Kidney epithelial cell (primary cell): Measurements from ENCODE around the gene SEMA4D. TPM values are rescaled to one million over a fixed set of nuclear protein-coding genes. Genes with fewer than 3 reads are reported as not detected.

ENCODE experiments used
- DNase-seq: peaks from one replicate; pipeline ENCODE4 v3.0.0-alpha.2; 2010; ENCODE audit warnings: low read depth
- H3K27me3 ChIP-seq: 2 replicates; pipeline ENCODE4 v1.6.0; 2011; ENCODE audit warnings: low read length; ENCODE audit not compliant: control insufficient read depth, insufficient read depth
- H3K36me3 ChIP-seq: 2 replicates; pipeline ENCODE4 v1.5.1; 2011; ENCODE audit warnings: low read length; ENCODE audit not compliant: control insufficient read depth, insufficient read depth
- H3K4me3 ChIP-seq: 2 replicates; pipeline ENCODE4 v1.5.1; 2011; ENCODE audit warnings: low read depth, mild to moderate bottlenecking, control low read depth, low read length
- CTCF ChIP-seq: IDR thresholded peaks from 2 replicates; pipeline ENCODE4 v1.5.1; 2011; ENCODE audit warnings: mild to moderate bottlenecking, moderate library complexity, low read length, control low read depth, inconsistent platforms; ENCODE audit not compliant: insufficient read depth, poor library complexity, severe bottlenecking
- total RNA-seq: library from RNA; depleted of rRNA; stranded (reverse); fragments of >200 nt; gene quantifications from 2 replicates; pipeline ENCODE4 v1.2.3, GENCODE V29; 2015

Gene SEMA4D
- total RNA-seq, 1 donor from 2014 or later: 30.7 TPM

- DNase-seq: no peak
- H3K36me3 ChIP-seq: no peaks in the 10 kb centered on the region
- no peak overlapping the region for H3K4me3 ChIP-seq
- H3K27me3 ChIP-seq: no peaks in the 10 kb centered on the region
- TF ChIP-seq CTCF: no peak
These were observed 93.8 kb downstream of the SEMA4D start for GRCh38 chr9:89404074-89404473.

- H3K27me3 ChIP-seq: no peaks in the 10 kb centered on the region
- no peak for TF ChIP-seq CTCF
- no peak for DNase-seq
- H3K36me3 ChIP-seq: no peaks in the 10 kb centered on the region
- H3K4me3 ChIP-seq: no peak overlapping the region
These were observed 95.1 kb downstream of the SEMA4D start for GRCh38 chr9:89402695-89403427.

GRCh38 chr9:89400403-89401116 is 97.4 kb downstream of the SEMA4D start:
- Histone ChIP-seq H3K4me3 (no peak overlapping the region), H3K36me3 (no peaks in the 10 kb centered on the region), H3K27me3 (no peaks in the 10 kb centered on the region)
- no peak for DNase-seq
- no peak for TF ChIP-seq CTCF

- TF ChIP-seq CTCF: no peak
- DNase-seq: no peak
- no peak overlapping the region for H3K4me3 ChIP-seq
- H3K36me3 ChIP-seq: no peaks in the 10 kb centered on the region
- no peaks in the 10 kb centered on the region for H3K27me3 ChIP-seq
These were observed 99.3 kb downstream of the SEMA4D start for GRCh38 chr9:89398621-89399020.

- TF ChIP-seq CTCF: no peak
- Histone ChIP-seq H3K4me3 (no peak overlapping the region), H3K27me3 (no peaks in the 10 kb centered on the region), H3K36me3 (no peaks in the 10 kb centered on the region)
- DNase-seq: no peak
These were observed 100.4 kb downstream of the SEMA4D start for GRCh38 chr9:89397471-89397870.
